Amygdala (tissue), 56 donors: ENCODE results near the gene ZNFX1.
"Not testable (repeated sequence)": the region's sequence is repeated elsewhere in the genome, so short reads cannot be mapped to it uniquely, and the experiment has no call there.

Source experiments
- DNase-seq, 56 donors: peaks; one replicate each; lab custom pipeline; 2025; lab: John Stamatoyannopoulos, UW

ZNFX1 gene

GRCh38 chr20:49219924-49220831 lies 57.7 kb downstream of the ZNFX1 start:
- no peak for DNase-seq

- peak; percentile 84 to 99 (median 95) for DNase-seq
Observed at GRCh38 chr20:49219091-49219923, 58.5 kb downstream of the ZNFX1 start, which contains the start of gene DDX27. Gene DDX27 (plus strand): TSS chr20:49219416. CDS start chr20:49219449, 33 bp downstream.

- DNase-seq = peak in 8 of 56 donors; percentile 4 to 32 (median 16)
Observed at GRCh38 chr20:49218739-49219090, 59.1 kb downstream of the ZNFX1 start.

- peak; percentile 22 to 93 (median 78) for DNase-seq
Observed at GRCh38 chr20:49216991-49217578, 60.8 kb downstream of the ZNFX1 start.

- no peak for DNase-seq
Observed at GRCh38 chr20:49215232-49215631, 62.6 kb downstream of the ZNFX1 start.

- no peak for DNase-seq
Observed at GRCh38 chr20:49214571-49214970, 63.3 kb downstream of the ZNFX1 start.

- DNase-seq = no peak
Observed at GRCh38 chr20:49210757-49211110, 67.1 kb downstream of the ZNFX1 start.

GRCh38 chr20:49210101-49210756 lies 67.6 kb downstream of the ZNFX1 start:
- no peak for DNase-seq

GRCh38 chr20:49207076-49207475 lies 70.8 kb downstream of the ZNFX1 start:
- DNase-seq = no peak

- DNase-seq = no peak
Observed at GRCh38 chr20:49203746-49204145, 74.1 kb downstream of the ZNFX1 start.

GRCh38 chr20:49203011-49203410 lies 74.8 kb downstream of the ZNFX1 start:
- DNase-seq = no peak

- DNase-seq = no peak
Observed at GRCh38 chr20:49199729-49200293, 78.0 kb downstream of the ZNFX1 start.

- DNase-seq = not testable (repeated sequence)
Observed at GRCh38 chr20:49192944-49193518, 84.8 kb downstream of the ZNFX1 start.
